T follicular helper cell (primary cell): ENCODE data around the gene ACP4.
"Not testable (repeated sequence)": the region's sequence is repeated elsewhere in the genome, so short reads cannot be mapped to it uniquely, and the experiment has no call there.

Source experiments
- DNase-seq: peaks from one replicate; pipeline ENCODE4 v3.0.0-alpha.2; 2020; ENCODE audit warnings: low read depth
- total RNA-seq, 2 experiments: gene quantifications; one replicate each; lab custom pipeline; 2026; lab: John Stamatoyannopoulos, UW

The ACP4 gene
- 0 reads per million in 2 experiments for total RNA-seq

GRCh38 chr19:50790396-50790795, at the start of gene ACP4:
TSS of gene ACP4 (plus strand) at chr19:50790415. CDS start at chr19:50790415, 0 bp downstream.
- DNase-seq, result no peak

GRCh38 chr19:50741179-50741933, 48.9 kb upstream of the ACP4 start:
- DNase-seq, result no peak

GRCh38 chr19:50743537-50743936, 46.7 kb upstream of the ACP4 start:
- DNase-seq, result no peak

- no peak for DNase-seq
These were observed 45.0 kb upstream of the ACP4 start for GRCh38 chr19:50745221-50745620.

GRCh38 chr19:50747141-50747540, 43.1 kb upstream of the ACP4 start:
- not testable (repeated sequence) for DNase-seq

GRCh38 chr19:50749490-50749889, 40.7 kb upstream of the ACP4 start:
- no peak for DNase-seq

- DNase-seq, result no peak
These were observed 40.2 kb upstream of the ACP4 start for GRCh38 chr19:50750010-50750409.

- no peak for DNase-seq
These were observed 36.3 kb upstream of the ACP4 start for GRCh38 chr19:50753879-50754278.

GRCh38 chr19:50756244-50756643, 34.0 kb upstream of the ACP4 start:
- not testable (repeated sequence) for DNase-seq

- DNase-seq, result not testable (repeated sequence)
These were observed 32.6 kb upstream of the ACP4 start for GRCh38 chr19:50757624-50758023.

GRCh38 chr19:50759076-50759475, 31.1 kb upstream of the ACP4 start:
- DNase-seq, result not testable (repeated sequence)

- no peak for DNase-seq
These were observed 30.3 kb upstream of the ACP4 start for GRCh38 chr19:50759886-50760285.

- DNase-seq, result not testable (repeated sequence)
These were observed 28.7 kb upstream of the ACP4 start for GRCh38 chr19:50761501-50761900.

GRCh38 chr19:50763521-50763920, 26.7 kb upstream of the ACP4 start:
- not testable (repeated sequence) for DNase-seq

GRCh38 chr19:50764409-50764808, 25.8 kb upstream of the ACP4 start:
- no peak for DNase-seq

GRCh38 chr19:50766746-50767145, 23.5 kb upstream of the ACP4 start:
- DNase-seq, result not testable (repeated sequence)

GRCh38 chr19:50767263-50767662, 23.0 kb upstream of the ACP4 start:
- not testable (repeated sequence) for DNase-seq

GRCh38 chr19:50768277-50768676, 21.9 kb upstream of the ACP4 start:
- DNase-seq, result no peak

GRCh38 chr19:50770164-50770563, 20.1 kb upstream of the ACP4 start, which contains the start of gene GPR32:
TSS of gene GPR32 (plus strand) at chr19:50770464. CDS start at chr19:50770601, 137 bp downstream.
- DNase-seq, result not testable (repeated sequence)

GRCh38 chr19:50770888-50771287, 19.3 kb upstream of the ACP4 start:
- DNase-seq, result no peak

GRCh38 chr19:50772476-50772875, 17.7 kb upstream of the ACP4 start:
- no peak for DNase-seq

GRCh38 chr19:50772912-50773311, 17.3 kb upstream of the ACP4 start:
- DNase-seq, result not testable (repeated sequence)

- DNase-seq, result not testable (repeated sequence)
These were observed 16.8 kb upstream of the ACP4 start for GRCh38 chr19:50773454-50773853.

GRCh38 chr19:50776131-50776530, 14.1 kb upstream of the ACP4 start:
- DNase-seq, result no peak
